ENCODE data around the gene ZBTB18. TPM values are rescaled to one million over a fixed set of nuclear protein-coding genes. Genes with fewer than 3 reads are reported as not detected.

Gene ZBTB18
- total RNA-seq, 1 donor from 2014 or later, result 8.8 TPM

DNA sequence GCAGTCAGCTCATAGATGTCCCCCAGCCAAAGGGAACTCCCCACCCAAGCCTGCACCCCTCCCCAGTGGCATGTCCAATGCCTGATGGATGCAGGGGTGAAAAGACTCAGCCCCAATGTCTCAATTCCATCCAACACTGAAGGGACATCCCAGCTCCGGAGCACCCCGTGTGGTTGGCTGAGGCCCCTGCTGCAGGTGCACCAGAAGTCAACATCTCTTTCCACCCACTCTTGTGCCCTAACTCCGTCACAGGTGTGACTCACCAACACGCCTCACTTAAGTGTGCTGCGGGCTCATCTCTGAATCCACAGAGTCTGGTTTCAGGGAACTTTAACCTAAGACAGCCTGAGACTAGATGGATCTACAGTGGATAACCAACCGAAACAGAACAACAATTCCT is 40.9 kb upstream of the ZBTB18 start:
- Histone ChIP-seq H3K4me3 (no peak overlapping the region), H3K27ac (no peak overlapping the region), H3K4me1 (peaks cover 12% of the 10 kb centered on the region), H3K36me3 (no peaks in the 10 kb centered on the region), H3K9me3 (no peaks in the 10 kb centered on the region), H3K27me3 (no peaks in the 10 kb centered on the region)
- TF ChIP-seq CTCF (IDR thresholded peaks at IDR 0.05) (no peak), POLR2A (IDR thresholded peaks at IDR 0.05) (no peak), POLR2AphosphoS5 (IDR thresholded peaks at IDR 0.05; ENCODE audit: insufficient read depth in 1 of 2, low read depth in 1 of 2) (no peak)
- intact Hi-C loops (cut with DNase I), result no loop called here
- no peak for DNase-seq (ENCODE audit: extremely low spot score in 2 of 2)

DNA sequence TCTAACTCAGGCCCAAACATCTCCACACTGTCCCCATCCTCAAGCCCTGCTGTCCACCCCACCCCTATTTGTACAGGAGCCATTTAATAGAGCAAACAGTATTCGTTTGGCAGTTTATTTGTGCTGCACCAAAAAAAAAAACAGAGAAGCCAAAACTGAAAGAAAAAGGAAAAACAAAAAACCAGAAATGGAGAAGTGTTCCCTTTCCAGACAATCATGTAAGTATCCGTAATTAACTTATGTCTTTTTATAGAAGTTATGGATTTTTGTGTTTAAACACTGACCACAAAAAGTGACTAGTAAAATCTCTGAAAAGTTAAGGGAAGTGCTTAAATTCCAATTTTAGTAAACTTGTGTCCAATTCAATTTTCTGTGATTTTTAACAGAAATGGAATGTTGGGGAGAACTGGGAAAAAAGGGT is 40.4 kb upstream of the ZBTB18 start:
- Histone ChIP-seq H3K9me3 (no peaks in the 10 kb centered on the region), H3K36me3 (no peaks in the 10 kb centered on the region), H3K27me3 (no peaks in the 10 kb centered on the region), H3K4me1 (peaks cover 12% of the 10 kb centered on the region), H3K27ac (no peak overlapping the region), H3K4me3 (no peak overlapping the region)
- no peak for TF ChIP-seq POLR2A (IDR thresholded peaks at IDR 0.05)
- no peak for TF ChIP-seq CTCF (IDR thresholded peaks at IDR 0.05)
- no peak for TF ChIP-seq POLR2AphosphoS5 (IDR thresholded peaks at IDR 0.05; ENCODE audit: insufficient read depth in 1 of 2, low read depth in 1 of 2)
- intact Hi-C loops (cut with DNase I), result no loop called here
- no peak for DNase-seq (ENCODE audit: extremely low spot score in 2 of 2)

GRCh38 chr1:244011271-244011670 is 39.8 kb upstream of the ZBTB18 start:
- intact Hi-C loops (cut with DNase I), result no loop called here
- no peaks in the 10 kb centered on the region for H3K27me3 ChIP-seq

DNA sequence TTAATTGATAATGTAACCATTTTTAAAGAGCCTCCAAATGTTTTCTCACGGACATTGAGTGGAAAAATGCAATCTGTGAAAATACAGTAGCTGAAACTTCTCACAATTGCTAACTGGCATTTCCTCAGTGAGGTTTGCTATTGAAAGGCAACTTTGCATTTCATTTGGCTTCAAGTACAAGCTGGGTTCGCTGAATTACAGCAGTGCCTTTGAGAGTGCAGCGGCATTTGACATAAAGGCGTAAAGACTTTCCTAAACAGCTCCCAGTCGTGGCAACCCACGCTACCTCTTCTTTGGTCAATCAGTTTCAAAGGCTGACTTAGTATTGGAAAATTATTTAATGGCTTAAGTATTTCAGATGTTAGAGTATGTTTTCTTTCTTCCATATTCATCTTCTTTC is 39.3 kb upstream of the ZBTB18 start:
- no peak overlapping the region for H3K27ac ChIP-seq
- intact Hi-C loops (cut with DNase I), result no loop called here
- peaks cover 12% of the 10 kb centered on the region for H3K4me1 ChIP-seq
- no peaks in the 10 kb centered on the region for H3K9me3 ChIP-seq
- H3K4me3 ChIP-seq, result no peak overlapping the region
- no peak for TF ChIP-seq POLR2AphosphoS5 (IDR thresholded peaks at IDR 0.05; ENCODE audit: insufficient read depth in 1 of 2, low read depth in 1 of 2)
- no peak for TF ChIP-seq CTCF (IDR thresholded peaks at IDR 0.05)
- TF ChIP-seq POLR2A (IDR thresholded peaks at IDR 0.05), result no peak
- no peaks in the 10 kb centered on the region for H3K27me3 ChIP-seq
- H3K36me3 ChIP-seq, result no peaks in the 10 kb centered on the region
- no peak for DNase-seq (ENCODE audit: extremely low spot score in 2 of 2)

More at GRCh38 chr1:244011271-244011670, 39.8 kb upstream of the ZBTB18 start:
- Histone ChIP-seq H3K9me3 (no peaks in the 10 kb centered on the region), H3K4me1 (peaks cover 12% of the 10 kb centered on the region), H3K27ac (no peak overlapping the region), H3K36me3 (no peaks in the 10 kb centered on the region), H3K4me3 (no peak overlapping the region)
- TF ChIP-seq POLR2A (IDR thresholded peaks at IDR 0.05) (no peak), CTCF (IDR thresholded peaks at IDR 0.05) (no peak)
- DNase-seq (ENCODE audit: extremely low spot score in 2 of 2), result no peak

DNA sequence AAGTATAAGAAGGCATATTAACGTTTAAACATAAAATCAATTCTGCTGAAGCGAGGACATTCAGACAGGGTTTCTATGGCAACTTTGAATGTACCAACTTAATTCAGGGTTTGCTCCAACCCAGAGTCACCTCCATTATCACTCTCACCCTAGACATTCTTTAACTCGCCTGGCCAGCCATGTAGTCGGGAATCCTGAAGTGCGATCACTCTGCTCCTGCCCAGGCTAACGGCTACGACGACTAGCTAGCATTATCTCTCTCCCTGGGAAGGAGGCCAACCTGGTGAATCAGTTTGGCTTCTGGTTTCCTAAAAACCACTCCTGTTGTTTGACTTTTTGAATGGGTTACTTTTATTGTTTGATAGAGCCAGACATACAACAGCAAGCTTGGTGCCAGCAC is 38.9 kb upstream of the ZBTB18 start:
- H3K27me3 ChIP-seq, result no peaks in the 10 kb centered on the region
- H3K27ac ChIP-seq, result no peak overlapping the region
- peaks cover 12% of the 10 kb centered on the region for H3K4me1 ChIP-seq
- H3K9me3 ChIP-seq, result no peaks in the 10 kb centered on the region
- DNase-seq (ENCODE audit: extremely low spot score in 2 of 2), result no peak
- intact Hi-C loops (cut with DNase I), result no loop called here
- TF ChIP-seq CTCF (IDR thresholded peaks at IDR 0.05) (no peak), POLR2AphosphoS5 (IDR thresholded peaks at IDR 0.05; ENCODE audit: insufficient read depth in 1 of 2, low read depth in 1 of 2) (no peak), POLR2A (IDR thresholded peaks at IDR 0.05) (no peak)
- no peaks in the 10 kb centered on the region for H3K36me3 ChIP-seq
- H3K4me3 ChIP-seq, result no peak overlapping the region
